Loucy (cell line): ENCODE results near the gene PARN.

ENCODE experiments used
- H2AFZ ChIP-seq: fragments of 200-600 bp; sonication (generic); 2 replicates; pipeline ENCODE4 v1.6.0; 2016; ENCODE audit warnings: antibody characterized with exemption, mild to moderate bottlenecking, low read length, moderate library complexity
- H3F3A ChIP-seq: fragments of 200-600 bp; 2 replicates; pipeline ENCODE4 v1.6.0; 2016; ENCODE audit warnings: antibody characterized with exemption, low read depth, mild to moderate bottlenecking
- H3K27me3 ChIP-seq: fragments of 200-600 bp; sonication (generic); 2 replicates; pipeline ENCODE4 v1.6.1; 2014; ENCODE audit warnings: low read length, mild to moderate bottlenecking; ENCODE audit not compliant: insufficient read depth, poor library complexity, severe bottlenecking
- H3K36me3 ChIP-seq: fragments of 200-600 bp; sonication (generic); 2 replicates; pipeline ENCODE4 v1.6.1; 2016; ENCODE audit warnings: low read length; ENCODE audit not compliant: insufficient read depth
- H3K4me1 ChIP-seq: fragments of 200-600 bp; sonication (generic); 2 replicates; pipeline ENCODE4 v1.5.1; 2014; ENCODE audit warnings: low read length, mild to moderate bottlenecking; ENCODE audit not compliant: insufficient read depth, poor library complexity, severe bottlenecking
- H3K4me2 ChIP-seq: fragments of 200-600 bp; sonication (generic); 2 replicates; pipeline ENCODE4 v1.6.0; 2014; ENCODE audit warnings: antibody characterized with exemption, low read length, low read depth, mild to moderate bottlenecking; ENCODE audit not compliant: poor library complexity, severe bottlenecking
- H3K4me3 ChIP-seq: fragments of 200-600 bp; sonication (generic); 2 replicates; pipeline ENCODE4 v1.5.1; 2014; ENCODE audit warnings: low read length, mild to moderate bottlenecking, mixed read lengths; ENCODE audit not compliant: poor library complexity, severe bottlenecking
- H3K79me2 ChIP-seq: fragments of 200-600 bp; sonication (generic); 2 replicates; pipeline ENCODE4 v1.6.1; 2014; ENCODE audit warnings: low read length; ENCODE audit not compliant: insufficient read depth
- H3K9ac ChIP-seq: fragments of 200-600 bp; sonication (generic); 2 replicates; pipeline ENCODE4 v1.6.0; 2014; ENCODE audit warnings: mild to moderate bottlenecking, low read depth, low read length, moderate library complexity; ENCODE audit not compliant: poor library complexity, severe bottlenecking
- H3K9me2 ChIP-seq: fragments of 200-600 bp; sonication (generic); replicated peaks from 2 replicates; pipeline ENCODE4 v1.6.1; 2016; ENCODE audit warnings: low read depth, low read length, mixed read lengths
- H3K9me3 ChIP-seq: fragments of 200-600 bp; sonication (generic); 2 replicates; pipeline ENCODE4 v1.6.1; 2014; ENCODE audit warnings: mild to moderate bottlenecking, antibody characterized with exemption, low read length, low read depth; ENCODE audit not compliant: insufficient read depth
- H4K20me1 ChIP-seq: fragments of 200-600 bp; sonication (generic); 2 replicates; pipeline ENCODE4 v1.6.0; 2014; ENCODE audit warnings: antibody characterized with exemption, low read length, mild to moderate bottlenecking; ENCODE audit not compliant: insufficient read depth, poor library complexity, severe bottlenecking
- CTCF ChIP-seq: fragments of 200-600 bp; sonication (generic); conservative IDR thresholded peaks from 2 replicates; pipeline ENCODE4 v1.5.1; 2014; ENCODE audit warnings: mild to moderate bottlenecking, antibody characterized with exemption, low read length
- EZH2phosphoT487 ChIP-seq: fragments of 200-600 bp; IDR thresholded peaks from 2 replicates; pipeline ENCODE4 v1.6.1; 2018; ENCODE audit warnings: antibody characterized with exemption, mild to moderate bottlenecking, moderate library complexity, borderline replicate concordance

Gene PARN

GRCh38 chr16:14472357-14472756, 157.7 kb downstream of the PARN start:
- Histone ChIP-seq H3K79me2 (no peaks in the 10 kb centered on the region), H2AFZ (no peak overlapping the region), H3K4me2 (no peak overlapping the region), H3K4me3 (no peak overlapping the region), H3K9me2 (no peaks in the 10 kb centered on the region), H3K27me3 (no peaks in the 10 kb centered on the region), H3F3A (no peaks in the 10 kb centered on the region), H3K9ac (no peak overlapping the region), H3K4me1 (no peaks in the 10 kb centered on the region), H3K9me3 (no peaks in the 10 kb centered on the region), H3K36me3 (no peaks in the 10 kb centered on the region; the same call in 1 of the 2 replicates), H4K20me1 (no peaks in the 10 kb centered on the region)
- TF ChIP-seq CTCF (no peak), EZH2phosphoT487 (no peak)

GRCh38 chr16:14470788-14471187, 159.3 kb downstream of the PARN start:
- TF ChIP-seq CTCF (no peak), EZH2phosphoT487 (no peak)
- Histone ChIP-seq H3K36me3 (no peaks in the 10 kb centered on the region), H3K4me1 (no peaks in the 10 kb centered on the region), H3F3A (no peaks in the 10 kb centered on the region), H3K9ac (no peak overlapping the region), H2AFZ (no peak overlapping the region), H3K4me3 (no peak overlapping the region), H3K9me2 (no peaks in the 10 kb centered on the region), H3K4me2 (no peak overlapping the region), H3K9me3 (no peaks in the 10 kb centered on the region), H4K20me1 (no peaks in the 10 kb centered on the region), H3K27me3 (no peaks in the 10 kb centered on the region), H3K79me2 (no peaks in the 10 kb centered on the region)

- Histone ChIP-seq H3K4me3 (no peak overlapping the region), H3K36me3 (peaks cover 4% of the 10 kb centered on the region; the same call in 1 of the 2 replicates), H3K27me3 (no peaks in the 10 kb centered on the region), H3F3A (no peaks in the 10 kb centered on the region), H4K20me1 (no peaks in the 10 kb centered on the region), H3K4me1 (no peaks in the 10 kb centered on the region), H3K79me2 (no peaks in the 10 kb centered on the region), H3K9ac (no peak overlapping the region), H2AFZ (no peak overlapping the region), H3K9me3 (no peaks in the 10 kb centered on the region), H3K4me2 (no peak overlapping the region), H3K9me2 (no peaks in the 10 kb centered on the region)
- TF ChIP-seq CTCF (no peak), EZH2phosphoT487 (no peak)
Measured at GRCh38 chr16:14465799-14466198, 164.3 kb downstream of the PARN start.
